IPS DF 6.9 (cell line): ENCODE results near the gene MOB1A.

Experiments used
- DNase-seq: peaks from one replicate; pipeline ENCODE4 v3.0.0-alpha.2; 2013; ENCODE audit warnings: low read depth, low spot score
- H3K27ac ChIP-seq: one replicate; pipeline ENCODE4 v1.5.1; 2013; ENCODE audit warnings: low read length, control low read depth
- H3K27me3 ChIP-seq: 2 replicates; pipeline ENCODE4 v1.6.1; 2013; ENCODE audit warnings: mild to moderate bottlenecking, low read length; ENCODE audit not compliant: control insufficient read depth, insufficient read depth
- H3K36me3 ChIP-seq: 2 replicates; pipeline ENCODE4 v1.6.1; 2013; ENCODE audit warnings: low read length; ENCODE audit not compliant: control insufficient read depth, insufficient read depth
- H3K4me1 ChIP-seq: 2 replicates; pipeline ENCODE4 v1.6.1; 2013; ENCODE audit warnings: low read length; ENCODE audit not compliant: control insufficient read depth, insufficient read depth
- H3K4me3 ChIP-seq: 2 replicates; pipeline ENCODE4 v1.5.1; 2013; ENCODE audit warnings: mild to moderate bottlenecking, low read length
- H3K9me3 ChIP-seq: 2 replicates; pipeline ENCODE4 v1.6.1; 2013; ENCODE audit warnings: low read length, inconsistent platforms; ENCODE audit not compliant: control insufficient read depth, insufficient read depth
- WGBS: extraction: QIAGEN DNeasy Blood & Tissue Kit; methylation state at CpG from one replicate; pipeline ENCODE4 v1.1.7; 2013; ENCODE audit warnings: mixed read lengths, missing lambda C conversion rate; ENCODE audit not compliant: insufficient read length, insufficient coverage; 5-methylcytosine and 5-hydroxymethylcytosine counted together

MOB1A gene

DNA sequence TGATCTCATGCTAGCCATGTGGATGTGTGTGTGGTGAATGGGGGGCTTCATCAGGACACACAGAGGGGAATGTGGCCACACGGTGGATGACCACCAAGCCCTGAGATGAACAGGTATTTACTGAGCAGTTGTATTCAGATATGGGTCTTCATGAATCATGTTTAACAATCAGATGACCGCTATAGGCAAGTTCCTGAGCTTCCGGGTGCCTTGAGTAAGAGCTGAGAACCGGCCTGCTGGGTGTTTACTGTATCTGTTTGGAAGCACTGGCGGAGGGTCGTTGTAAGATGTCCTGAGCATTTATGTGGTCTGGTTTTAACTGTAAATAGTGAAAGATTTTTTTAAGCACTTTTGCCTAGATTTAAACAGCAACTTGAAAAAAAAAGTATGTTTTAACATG lies 74.9 kb downstream of the MOB1A start:
- Histone ChIP-seq H3K27ac (no peak overlapping the region), H3K9me3 (no peaks in the 10 kb centered on the region)
- WGBS: no CpG with 5 or more reads among the region's 6 CpGs

More for the DNA sequence above, 74.9 kb downstream of the MOB1A start:
- Histone ChIP-seq H3K4me1 (peaks cover 3% of the 10 kb centered on the region; the same call in 1 of the 2 replicates), H3K27me3 (no peaks in the 10 kb centered on the region), H3K36me3 (peaks cover 14% of the 10 kb centered on the region; the same call in 1 of the 2 replicates), H3K4me3 (no peak overlapping the region)
- no peak for DNase-seq
